Hematopoietic multipotent progenitor cell treated with erythropoietin and hydrocortisone succinate and interleukin-3 and kit ligand, for 15 days (in vitro differentiated cells): ENCODE data around the gene SLC6A9.

Experiments
- DNase-seq: peaks from one replicate; pipeline ENCODE4 v3.0.0-alpha.2; 2015; ENCODE audit warnings: low spot score

SLC6A9 gene

DNA sequence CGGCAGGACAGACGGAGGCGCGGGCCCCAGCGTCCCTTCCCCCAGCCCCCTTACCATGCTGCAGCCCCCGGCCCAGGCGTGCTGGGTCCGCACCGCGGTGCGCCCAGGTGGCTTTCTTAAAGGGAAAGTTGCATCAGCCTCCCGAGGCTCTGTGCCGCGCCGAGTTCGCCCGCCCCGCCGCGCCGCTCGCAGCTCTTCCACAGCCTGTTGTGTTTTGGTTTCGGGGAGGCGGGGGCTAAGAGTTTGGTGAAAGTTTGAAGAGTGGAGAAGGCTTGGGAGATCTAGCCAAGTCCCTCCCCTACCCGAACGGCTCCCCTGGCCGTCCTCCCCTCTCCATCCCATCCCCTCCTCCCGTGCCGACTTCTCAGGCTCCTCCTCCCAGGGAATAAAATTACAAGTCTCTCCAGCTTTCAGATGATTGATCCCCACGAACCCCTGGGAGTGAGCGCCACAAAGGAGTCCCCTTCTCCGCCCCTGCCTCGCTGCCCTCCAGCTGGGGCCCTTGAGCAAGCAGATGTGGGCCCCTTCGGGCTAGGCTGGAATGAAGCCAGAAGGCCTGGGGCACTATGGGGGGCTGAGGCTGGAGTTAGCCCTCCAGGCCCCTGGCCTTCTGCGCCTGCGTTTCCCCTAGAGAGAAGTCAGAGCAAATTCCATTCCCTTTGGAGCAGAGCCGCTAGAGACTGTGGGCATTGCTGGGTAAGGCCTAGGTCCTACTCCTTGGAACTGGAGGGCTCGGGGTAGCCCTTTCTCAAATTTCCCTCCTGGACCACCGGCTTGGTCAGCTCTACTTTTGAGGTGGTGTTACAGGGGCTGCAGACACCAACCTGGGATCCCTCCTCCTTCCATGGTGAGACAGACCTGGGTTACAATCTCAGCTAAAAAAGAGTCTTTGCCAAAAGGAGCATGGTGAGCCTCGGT, at the start of gene SLC6A9:
TSS of gene SLC6A9 (minus strand) at position 211 of the 918 bp plus-strand sequence. CDS start 7,185 bp downstream, outside the sequence.
- DNase-seq, result peak; percentile 87

- no peak for DNase-seq
Observed at GRCh38 chr1:44079566-44079965, 48.3 kb upstream of the SLC6A9 start.

DNA sequence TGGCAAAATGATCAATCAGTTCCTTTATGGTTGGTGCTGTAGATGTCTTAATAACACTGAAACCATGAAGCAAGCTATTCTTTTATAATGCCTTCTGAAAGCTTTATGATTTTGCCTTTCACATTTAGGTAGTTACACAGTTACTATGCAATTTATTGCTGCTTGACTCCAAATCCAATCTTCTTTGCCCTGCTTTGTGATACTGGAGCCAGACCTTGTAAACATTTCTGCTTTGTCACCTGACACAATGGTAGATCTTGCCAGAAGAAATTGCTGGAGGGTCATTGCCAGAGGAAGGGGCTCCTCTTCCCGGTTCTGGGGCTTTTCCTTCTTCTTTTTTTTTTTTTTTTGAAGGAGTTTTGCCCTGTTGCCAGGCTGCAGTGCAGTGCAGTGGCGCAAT, 46.8 kb upstream of the SLC6A9 start:
- no peak for DNase-seq

- no peak for DNase-seq
Observed at GRCh38 chr1:44077421-44077820, 46.2 kb upstream of the SLC6A9 start.

DNA sequence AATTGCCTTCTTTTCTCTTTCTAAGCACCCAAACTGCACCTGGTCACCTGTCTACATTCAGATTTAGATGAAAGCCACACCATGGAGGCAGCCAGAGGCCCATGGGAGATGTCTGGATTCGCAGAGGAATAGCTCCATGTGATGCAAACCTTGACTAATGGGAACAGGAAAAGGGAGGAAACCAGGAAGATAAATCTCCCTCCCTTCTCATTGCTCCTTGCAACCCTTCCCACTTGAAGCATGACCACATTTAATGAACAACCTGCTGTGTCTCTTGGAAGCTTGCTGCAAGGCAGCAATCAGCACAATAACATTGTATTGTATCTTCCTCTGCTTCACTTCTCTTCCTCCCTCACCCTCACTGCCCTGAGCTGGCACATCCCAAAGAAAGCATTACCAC, 44.8 kb upstream of the SLC6A9 start:
- no peak for DNase-seq

DNA sequence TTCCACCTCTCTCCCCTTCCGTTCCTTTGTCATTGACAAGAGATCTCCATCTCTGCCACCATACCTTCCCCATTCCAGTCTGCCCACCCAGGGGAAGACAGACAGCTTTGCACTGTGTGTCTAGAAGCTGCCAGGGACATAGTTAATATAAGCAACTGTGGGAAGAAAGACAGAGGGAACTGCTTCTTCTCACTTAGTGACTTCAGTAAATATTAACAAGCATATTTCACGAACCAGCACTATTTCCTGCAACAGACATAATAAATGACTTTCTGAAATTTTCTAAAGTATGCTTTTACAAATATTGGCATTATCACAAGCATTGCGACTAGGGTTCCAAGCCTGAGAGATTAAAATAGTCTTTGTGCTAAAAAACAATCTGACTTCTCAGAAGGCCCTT, 43.2 kb upstream of the SLC6A9 start:
- DNase-seq, result no peak

- no peak for DNase-seq
Observed at GRCh38 chr1:44073528-44073927, 42.3 kb upstream of the SLC6A9 start.

DNA sequence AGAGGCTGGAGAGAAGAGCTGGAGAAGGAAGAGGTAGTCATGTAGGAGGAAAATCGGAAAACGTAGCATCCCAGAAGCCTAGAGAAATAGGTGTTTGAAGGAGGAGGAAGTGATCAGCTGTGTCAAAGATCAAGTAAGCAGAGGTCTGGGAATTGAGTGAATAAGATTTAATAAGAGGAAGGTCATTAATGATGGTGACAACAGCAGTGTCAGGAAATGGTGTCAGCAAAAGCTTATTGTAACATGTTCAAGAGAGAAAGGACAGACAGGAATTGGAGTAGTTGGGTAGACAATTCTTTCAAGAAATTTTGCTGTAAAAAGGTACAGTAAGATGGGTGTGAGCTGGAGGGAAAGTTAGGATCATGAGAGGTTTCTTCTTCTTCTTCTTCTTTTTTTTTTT, 41.6 kb upstream of the SLC6A9 start:
- no peak for DNase-seq

DNA sequence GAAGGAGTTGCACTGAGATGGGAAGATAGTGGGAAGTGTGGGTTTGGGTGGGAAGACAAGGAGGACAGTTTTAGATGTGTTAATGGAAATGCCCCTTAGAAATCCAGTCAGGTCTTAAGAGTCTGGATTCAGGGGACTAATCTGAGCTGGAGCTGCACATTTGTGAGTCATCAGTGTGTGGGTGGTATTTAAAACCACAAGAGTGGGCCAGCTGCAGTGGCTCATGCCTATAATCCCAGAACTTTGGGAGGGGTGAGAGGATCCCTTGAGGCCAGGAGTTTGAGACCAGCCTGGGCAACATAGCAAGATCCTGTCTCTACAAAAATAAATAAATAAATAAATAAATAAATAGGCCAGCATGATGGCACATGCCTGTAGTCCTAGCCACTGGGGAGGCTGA, 40.9 kb upstream of the SLC6A9 start:
- no peak for DNase-seq

- no peak for DNase-seq
Observed at GRCh38 chr1:44071461-44071860, 40.2 kb upstream of the SLC6A9 start.

DNA sequence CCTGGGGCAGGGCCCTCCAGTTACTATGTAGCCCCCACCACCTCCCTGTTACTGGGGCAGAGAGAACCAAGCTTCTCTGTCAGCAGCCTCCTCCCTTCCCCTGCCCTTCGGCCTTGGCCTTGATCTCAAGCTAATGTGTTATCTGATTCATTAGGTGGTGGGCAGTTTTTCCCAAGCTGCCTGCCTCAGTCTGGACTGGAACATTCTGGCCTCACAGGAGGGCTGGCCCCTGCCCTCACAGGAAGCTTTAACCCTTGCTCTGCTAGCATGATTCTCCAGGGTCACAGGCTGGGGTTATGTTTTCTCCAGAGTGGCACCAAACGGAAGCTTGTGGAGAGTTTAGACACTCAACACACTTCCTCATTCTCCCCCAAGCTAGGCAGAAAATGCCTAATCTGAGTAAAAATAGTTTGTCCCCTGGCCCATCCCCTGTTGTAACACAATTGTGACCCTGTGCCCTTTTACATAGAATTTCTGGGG, 37.2 kb upstream of the SLC6A9 start:
- no peak for DNase-seq

GRCh38 chr1:44067266-44068250, 36.3 kb upstream of the SLC6A9 start:
- no peak for DNase-seq

DNA sequence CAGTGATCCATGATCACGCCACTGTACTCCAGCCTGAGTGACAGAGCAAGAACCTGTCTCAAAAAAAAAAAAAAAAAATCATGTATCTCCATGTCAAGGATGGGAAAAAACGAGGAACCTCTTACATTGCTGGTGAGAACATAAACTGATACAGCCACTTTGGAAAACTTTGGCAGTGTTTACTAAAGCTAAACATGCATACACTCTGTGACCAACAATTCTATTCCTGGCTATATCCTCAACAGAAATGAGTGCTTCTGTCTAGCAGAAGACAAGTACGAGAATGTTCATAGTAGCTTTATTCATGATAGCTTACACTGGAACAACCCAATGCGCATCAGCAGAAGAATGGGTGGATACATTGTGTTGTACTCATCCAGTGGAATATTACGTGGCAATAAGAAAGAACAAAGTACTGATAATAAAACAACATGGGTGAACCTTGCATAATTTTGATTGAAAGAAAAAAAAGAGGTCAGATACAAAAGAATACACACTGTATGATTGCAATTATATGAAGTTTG, 31.5 kb upstream of the SLC6A9 start:
- DNase-seq, result no peak

GRCh38 chr1:44061857-44062256, 30.6 kb upstream of the SLC6A9 start:
- DNase-seq, result no peak

DNA sequence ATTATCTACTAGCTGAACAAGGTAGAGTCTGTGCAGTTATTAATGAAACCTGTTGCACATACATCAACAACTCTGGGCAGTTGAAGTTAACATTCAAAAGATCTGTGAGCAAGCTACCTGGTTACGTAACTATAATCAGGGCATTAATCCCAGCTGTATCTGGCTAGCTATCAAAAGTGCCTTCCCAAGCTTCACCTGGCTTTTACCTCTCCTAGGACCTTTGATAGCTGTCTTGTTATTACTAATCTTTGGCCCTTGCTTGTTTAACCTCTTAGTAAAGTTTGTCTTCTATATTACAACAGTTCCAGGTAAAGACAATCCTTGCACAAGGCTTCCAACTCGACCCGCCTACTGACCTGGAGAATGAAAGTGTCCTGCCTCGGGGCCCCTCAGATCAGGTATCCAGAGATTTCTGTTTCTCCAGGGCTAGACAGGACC, 29.6 kb upstream of the SLC6A9 start:
- DNase-seq, result no peak

- DNase-seq, result no peak
Observed at GRCh38 chr1:44059664-44060355, 28.5 kb upstream of the SLC6A9 start.

DNA sequence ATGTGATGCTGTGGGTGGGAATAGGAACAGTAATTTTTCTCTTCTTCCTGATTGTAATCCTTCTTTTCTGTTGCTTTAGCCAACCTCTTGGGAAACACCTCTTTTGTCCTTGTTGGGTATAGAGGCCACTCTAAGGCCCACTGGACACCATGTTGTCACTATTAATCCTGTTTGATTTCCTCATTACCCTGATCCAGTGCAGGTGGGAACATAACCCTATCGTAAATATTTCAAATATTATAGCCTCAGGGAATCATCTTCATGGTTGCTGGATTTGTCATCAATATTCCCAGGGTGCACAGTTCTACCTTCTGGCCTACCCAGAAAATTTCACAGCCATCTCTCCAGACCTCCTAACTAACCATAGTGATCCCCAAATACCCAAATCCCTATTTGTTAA, 27.9 kb upstream of the SLC6A9 start:
- no peak for DNase-seq

DNA sequence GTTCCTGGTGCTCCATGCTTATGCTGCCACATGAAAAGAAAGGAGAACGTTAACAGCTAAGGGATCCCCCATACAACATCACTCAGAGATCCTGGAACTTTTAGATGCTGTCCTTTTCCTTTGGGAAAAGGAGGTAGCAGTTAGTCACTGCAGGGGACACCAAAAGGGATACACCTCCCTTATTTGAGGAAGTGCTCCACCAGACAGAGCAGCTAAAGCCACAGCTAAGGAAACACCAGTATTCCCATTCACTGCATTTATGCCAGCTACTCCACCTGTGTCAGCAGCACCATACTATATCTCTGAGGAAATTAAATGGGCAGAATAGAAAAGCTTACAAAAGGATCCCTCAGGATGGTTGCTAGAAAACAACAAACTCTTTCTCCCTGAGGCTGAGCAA, 26.0 kb upstream of the SLC6A9 start:
- DNase-seq, result no peak

DNA sequence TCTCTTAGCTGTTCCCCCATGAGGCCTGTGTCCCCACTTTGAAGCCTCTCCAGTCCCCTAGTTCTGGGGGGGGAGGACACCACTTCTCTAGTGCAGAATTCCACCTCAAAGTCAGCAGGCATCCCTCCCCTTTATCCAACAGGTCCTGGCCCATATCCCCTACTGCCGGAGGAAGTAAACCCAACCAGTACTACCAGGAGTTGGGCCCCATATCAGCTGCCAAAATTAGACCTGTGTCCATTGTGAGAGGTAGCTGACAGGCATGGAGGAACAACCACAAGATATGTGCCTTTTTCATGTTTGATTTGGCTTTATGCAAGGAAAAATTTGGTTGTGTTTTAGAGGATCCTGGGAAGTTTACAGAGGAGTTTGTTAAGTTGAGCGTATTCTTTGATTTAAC, 22.1 kb upstream of the SLC6A9 start:
- DNase-seq, result no peak

DNA sequence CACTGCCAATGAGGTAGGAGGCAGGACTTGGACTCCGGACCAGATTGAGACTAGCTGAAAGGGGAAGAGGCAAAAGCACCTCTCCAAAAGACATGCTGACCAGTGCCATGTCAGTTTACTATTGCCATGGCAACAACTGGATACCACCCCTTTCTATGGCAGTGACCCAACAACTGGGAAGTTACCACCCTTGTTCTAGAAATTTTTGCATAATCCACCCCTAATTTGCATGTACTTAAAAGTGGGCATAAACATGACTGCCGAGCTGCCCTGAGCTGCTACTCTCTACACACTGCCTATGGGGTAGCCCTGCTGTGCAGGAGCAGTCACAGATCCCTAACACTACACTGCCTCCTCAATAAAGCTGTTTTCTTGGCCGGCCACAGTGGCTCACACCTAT, 19.0 kb upstream of the SLC6A9 start:
- no peak for DNase-seq

GRCh38 chr1:44049839-44050238, 18.6 kb upstream of the SLC6A9 start:
- no peak for DNase-seq
